GM21529 (cell line): Measurements from ENCODE around the gene PBX3.

Experiments used
- ATAC-seq: cut with Tn5 transposase; IDR thresholded peaks from one replicate; pipeline ENCODE4 v1.9.1; 2021; ENCODE audit not compliant: unreplicated experiment

The PBX3 gene

GRCh38 chr9:125990793-125991220 lies 243.6 kb downstream of the PBX3 start:
- no peak for ATAC-seq

GRCh38 chr9:125991886-125992529 lies 244.8 kb downstream of the PBX3 start:
- no peak for ATAC-seq

GRCh38 chr9:125992557-125992956 lies 245.4 kb downstream of the PBX3 start:
- no peak for ATAC-seq

GRCh38 chr9:125993466-125993865 lies 246.3 kb downstream of the PBX3 start:
- no peak for ATAC-seq

GRCh38 chr9:125994066-125994943 lies 247.1 kb downstream of the PBX3 start:
- ATAC-seq: no peak

- no peak for ATAC-seq
Observed at GRCh38 chr9:125995006-125995405, 247.8 kb downstream of the PBX3 start.

GRCh38 chr9:125995706-125996105 lies 248.5 kb downstream of the PBX3 start:
- ATAC-seq: no peak

GRCh38 chr9:125996791-125997190 lies 249.6 kb downstream of the PBX3 start:
- no peak for ATAC-seq

GRCh38 chr9:125997196-125997823 lies 250.1 kb downstream of the PBX3 start:
- ATAC-seq: no peak

GRCh38 chr9:125998837-125999503 lies 251.8 kb downstream of the PBX3 start:
- no peak for ATAC-seq

- no peak for ATAC-seq
Observed at GRCh38 chr9:125999504-125999881, 252.3 kb downstream of the PBX3 start.

- no peak for ATAC-seq
Observed at GRCh38 chr9:126000256-126000655, 253.1 kb downstream of the PBX3 start.

- ATAC-seq: no peak
Observed at GRCh38 chr9:126000731-126001580, 253.8 kb downstream of the PBX3 start.

GRCh38 chr9:126001581-126002225 lies 254.5 kb downstream of the PBX3 start:
- no peak for ATAC-seq

GRCh38 chr9:126002476-126003350 lies 255.5 kb downstream of the PBX3 start:
- no peak for ATAC-seq

- no peak for ATAC-seq
Observed at GRCh38 chr9:126009047-126009446, 261.9 kb downstream of the PBX3 start.

- ATAC-seq: no peak
Observed at GRCh38 chr9:126014726-126015125, 267.6 kb downstream of the PBX3 start.

GRCh38 chr9:126015424-126015823 lies 268.3 kb downstream of the PBX3 start:
- ATAC-seq: no peak
